Endodermal cell (in vitro differentiated cells): ENCODE measurements around the gene SMPD3. TPM values are rescaled to one million over a fixed set of nuclear protein-coding genes. Genes with fewer than 3 reads are reported as not detected.

ENCODE experiments used
- DNase-seq: peaks from one replicate; pipeline ENCODE4 v3.0.0-alpha.2; 2017
- H3K27ac ChIP-seq: 2 replicates; pipeline ENCODE4 v1.5.1; 2013; ENCODE audit warnings: mild to moderate bottlenecking, low read depth, low read length, moderate library complexity
- H3K27me3 ChIP-seq: 2 replicates; pipeline ENCODE4 v1.6.1; 2013; ENCODE audit warnings: mild to moderate bottlenecking, low read length, moderate library complexity; ENCODE audit not compliant: insufficient read depth, control insufficient read depth, poor library complexity, severe bottlenecking
- H3K36me3 ChIP-seq: 2 replicates; pipeline ENCODE4 v1.7.0; 2013; ENCODE audit warnings: mild to moderate bottlenecking, low read length, moderate library complexity; ENCODE audit not compliant: control insufficient read depth, insufficient read depth
- H3K4me1 ChIP-seq: one replicate; pipeline ENCODE4 v1.7.0; 2013; ENCODE audit warnings: low read length; ENCODE audit not compliant: control insufficient read depth, insufficient read depth
- H3K4me3 ChIP-seq: 2 replicates; pipeline ENCODE4 v1.5.1; 2013; ENCODE audit warnings: mild to moderate bottlenecking, low read length, moderate library complexity
- H3K9ac ChIP-seq: 2 replicates; pipeline ENCODE4 v1.6.1; 2013; ENCODE audit warnings: mild to moderate bottlenecking, low read length, moderate library complexity; ENCODE audit not compliant: poor library complexity, severe bottlenecking; ENCODE audit errors: extremely low read depth
- H3K9me3 ChIP-seq: 2 replicates; pipeline ENCODE4 v1.6.1; 2013; ENCODE audit warnings: mild to moderate bottlenecking, low read length, moderate library complexity; ENCODE audit not compliant: control insufficient read depth
- H3K27ac Mint-ChIP-seq: 2 replicates; pipeline ENCODE4 v1.8.0; 2020; ENCODE audit warnings: mixed read lengths
- H3K27me3 Mint-ChIP-seq: 2 replicates; pipeline ENCODE4 v1.8.0; 2021; ENCODE audit warnings: mild to moderate bottlenecking, mixed read lengths; ENCODE audit not compliant: insufficient read depth
- H3K36me3 Mint-ChIP-seq: 2 replicates; pipeline ENCODE4 v1.8.0; 2020; ENCODE audit warnings: low read depth, mixed read lengths
- H3K4me1 Mint-ChIP-seq: 2 replicates; pipeline ENCODE4 v1.8.0; 2020; ENCODE audit warnings: mixed read lengths
- H3K4me3 Mint-ChIP-seq: 2 replicates; pipeline ENCODE4 v1.8.0; 2020; ENCODE audit warnings: mild to moderate bottlenecking, moderate library complexity, mixed read lengths
- H3K9me3 Mint-ChIP-seq: 2 replicates; pipeline ENCODE4 v1.8.0; 2020; ENCODE audit warnings: mild to moderate bottlenecking, mixed read lengths
- CTCF ChIP-seq: fragments of 200-600 bp; sonication (generic); conservative IDR thresholded peaks from 2 replicates; pipeline ENCODE4 v1.5.0; 2021; ENCODE audit warnings: antibody characterized with exemption, mild to moderate bottlenecking
- WGBS, 2 experiments: methylation state at CpG; one replicate each; pipeline versions ENCODE4 v1.1.5 to v1.1.7; 2013; ENCODE audit warnings: missing lambda C conversion rate in 2 of 2, mixed read lengths in 1 of 2; ENCODE audit not compliant: insufficient coverage in 1 of 2, insufficient read length in 1 of 2; 5-methylcytosine and 5-hydroxymethylcytosine counted together
- total RNA-seq, 2 donors: library from RNA; stranded (reverse); fragmentation: NEBNext Ultra II Directional in 1 of 2; extraction: Animal tissue kit (Norgen Biotek cat#: 25700) in 1 of 2; gene quantifications; 2 replicates in 1 of 2; 3 replicates in 1 of 2; pipeline ENCODE4 v1.2.1, GENCODE V29; 2021

The SMPD3 gene
- total RNA-seq, 2 donors from 2014 or later, result 0.07 TPM; not detected in 1

GRCh38 chr16:68361485-68361884 lies 86.8 kb downstream of the SMPD3 start:
- H3K4me1 ChIP-seq, result no peaks in the 10 kb centered on the region
- H3K27me3 Mint-ChIP-seq, result no peaks in the 10 kb centered on the region

GRCh38 chr16:68360956-68361355 lies 87.4 kb downstream of the SMPD3 start:
- no peak for TF ChIP-seq CTCF
- H3K9me3 Mint-ChIP-seq, result no peaks in the 10 kb centered on the region
- H3K4me1 ChIP-seq, result no peaks in the 10 kb centered on the region
- peaks cover 16% of the 10 kb centered on the region for H3K36me3 ChIP-seq
- H3K4me3 ChIP-seq, result no peak overlapping the region
- no peak overlapping the region for H3K27ac ChIP-seq
- no peak overlapping the region for H3K9ac ChIP-seq
- WGBS, 2 experiments, result 87 to 93% methylated on average over 7 to 14 of the region's 14 CpGs
- peaks cover 7% of the 10 kb centered on the region for H3K36me3 Mint-ChIP-seq
- peak; percentile 37 for DNase-seq
- H3K9me3 ChIP-seq, result no peaks in the 10 kb centered on the region
- no peak overlapping the region for H3K27ac Mint-ChIP-seq
- no peaks in the 10 kb centered on the region for H3K27me3 ChIP-seq
- H3K27me3 Mint-ChIP-seq, result no peaks in the 10 kb centered on the region
- H3K4me1 Mint-ChIP-seq, result peaks cover 2% of the 10 kb centered on the region
- no peak overlapping the region for H3K4me3 Mint-ChIP-seq

More at GRCh38 chr16:68361485-68361884, 86.8 kb downstream of the SMPD3 start:
- Histone ChIP-seq H3K27ac (no peak overlapping the region), H3K27me3 (no peaks in the 10 kb centered on the region), H3K36me3 (peaks cover 16% of the 10 kb centered on the region), H3K4me3 (no peak overlapping the region), H3K9ac (no peak overlapping the region), H3K9me3 (no peaks in the 10 kb centered on the region)
- DNase-seq, result peak; percentile 52
- H3K9me3 Mint-ChIP-seq, result no peaks in the 10 kb centered on the region
- peaks cover 2% of the 10 kb centered on the region for H3K4me1 Mint-ChIP-seq
- no peak overlapping the region for H3K27ac Mint-ChIP-seq
- H3K36me3 Mint-ChIP-seq, result peaks cover 7% of the 10 kb centered on the region
- 85 to 89% methylated on average over 10 to 16 of the region's 16 CpGs for WGBS, 2 experiments
- no peak overlapping the region for H3K4me3 Mint-ChIP-seq
- TF ChIP-seq CTCF, result no peak

- no peak overlapping the region for H3K4me3 ChIP-seq
- DNase-seq, result no peak
- Mint-ChIP-seq H3K36me3 (peaks cover 7% of the 10 kb centered on the region), H3K4me3 (no peak overlapping the region), H3K27ac (no peak overlapping the region), H3K4me1 (peaks cover 2% of the 10 kb centered on the region), H3K27me3 (no peaks in the 10 kb centered on the region), H3K9me3 (no peaks in the 10 kb centered on the region)
- no peaks in the 10 kb centered on the region for H3K9me3 ChIP-seq
- no peaks in the 10 kb centered on the region for H3K27me3 ChIP-seq
- no peaks in the 10 kb centered on the region for H3K4me1 ChIP-seq
- peaks cover 16% of the 10 kb centered on the region for H3K36me3 ChIP-seq
- H3K9ac ChIP-seq, result no peak overlapping the region
- H3K27ac ChIP-seq, result no peak overlapping the region
- 92 to 96% methylated on average over 16 to 18 of the region's 18 CpGs for WGBS, 2 experiments
- TF ChIP-seq CTCF, result no peak
Observed at GRCh38 chr16:68360547-68360946, 87.8 kb downstream of the SMPD3 start.
